Gastroesophageal sphincter (tissue), 4 donors: Measurements from ENCODE around the gene TTLL7. TPM values are rescaled to one million over a fixed set of nuclear protein-coding genes. Genes with fewer than 3 reads are reported as not detected.

Experiments
- ATAC-seq: fragments of 150-250 bp; one replicate; pipeline ENCODE4 v1.9.1; 2016; ENCODE audit warnings: mild to moderate bottlenecking, moderate library complexity
- H3K27ac ChIP-seq, 4 donors: fragments of 200-600 bp; sonication (generic) in 3 of 4; 1 replicate in 3 of 4; 2 replicates in 1 of 4; pipeline ENCODE4 v1.5.1; 2016 to 2019
- H3K27me3 ChIP-seq: fragments of 200-600 bp; sonication (generic); one replicate; pipeline ENCODE4 v1.5.1; 2019
- H3K36me3 ChIP-seq, 2 donors: fragments of 200-600 bp; sonication (generic); one replicate each; pipeline ENCODE4 v1.5.1; 2019; ENCODE audit warnings: control low read depth in 1 of 2
- H3K4me1 ChIP-seq, 3 donors: fragments of 200-600 bp; sonication (generic); 1 replicate in 2 of 3; 2 replicates in 1 of 3; pipeline ENCODE4 v1.5.1; 2016 to 2019; ENCODE audit warnings: control low read depth in 2 of 3
- H3K4me3 ChIP-seq, 2 donors: fragments of 200-600 bp; sonication (generic); one replicate each; pipeline ENCODE4 v1.5.1; 2019; ENCODE audit warnings: mild to moderate bottlenecking in 1 of 2, moderate library complexity in 1 of 2
- H3K9me3 ChIP-seq, 3 donors: fragments of 200-600 bp; sonication (generic); one replicate each; pipeline ENCODE4 v1.5.1; 2017 to 2019; ENCODE audit warnings: control low read depth in 2 of 3
- EP300 ChIP-seq: sonication (generic); formaldehyde crosslinking; IDR thresholded peaks from one replicate; pipeline ENCODE4 v1.6.1; 2017; ENCODE audit warnings: antibody characterized with exemption, mild to moderate bottlenecking
- POLR2A ChIP-seq, 2 donors: fragments of 450-650 bp; IDR thresholded peaks; one replicate each; pipeline ENCODE4 v1.6.1; 2017; ENCODE audit warnings: antibody characterized with exemption in 2 of 2, mild to moderate bottlenecking in 2 of 2, moderate library complexity in 1 of 2
- POLR2AphosphoS5 ChIP-seq: sonication (generic); formaldehyde crosslinking; IDR thresholded peaks from one replicate; pipeline ENCODE4 v1.6.1; 2017; ENCODE audit warnings: antibody characterized with exemption
- WGBS, 2 donors: methylation state at CpG; one replicate each; pipeline ENCODE4 v1.1.5; 2018; ENCODE audit warnings: low coverage in 1 of 2; 5-methylcytosine and 5-hydroxymethylcytosine counted together
- total RNA-seq, 4 donors: library from RNA; depleted of rRNA; stranded (reverse); fragments of >200 nt; gene quantifications; one replicate each; pipeline ENCODE4 v1.1.0, GENCODE V29; 2016
- TF ChIP-seq, protein P1 (sequence below), 4 experiments: fragments of 200-600 bp in 2 of 4; fragments of 450-650 bp in 2 of 4; sonication (generic) in 1 of 4; IDR thresholded peaks; one replicate each; pipeline ENCODE4 v1.5.1; 2017 to 2019; ENCODE audit warnings: antibody characterized with exemption in 4 of 4, mild to moderate bottlenecking in 2 of 4, moderate library complexity in 2 of 4

TTLL7 gene
- total RNA-seq, 4 donors from 2014 or later = 41.7 to 125 (median 57.0) TPM

DNA sequence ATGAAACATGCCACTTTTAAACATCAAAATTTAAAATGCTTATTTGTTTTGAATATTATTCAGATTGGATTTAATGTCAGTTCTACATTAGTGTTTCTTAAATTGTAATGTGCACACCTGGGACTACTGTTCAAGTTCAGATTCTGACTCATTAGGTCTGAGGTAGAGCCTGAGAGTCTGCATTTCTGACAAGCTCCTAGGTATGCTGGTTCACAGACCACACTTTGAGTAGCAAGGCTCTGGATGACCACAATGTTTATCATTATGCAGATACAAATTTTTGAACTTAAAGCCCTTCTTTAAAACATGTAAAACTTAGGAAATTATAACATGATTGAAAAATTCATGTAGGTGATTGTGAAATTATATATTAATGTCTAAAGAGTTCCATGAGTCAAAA is 40.2 kb downstream of the TTLL7 start:
- no peaks in the 10 kb centered on the region for H3K9me3 ChIP-seq
- no peak overlapping the region for H3K27ac ChIP-seq
- H3K4me1 ChIP-seq = peaks cover 0 to 44% (median 3%) of the 10 kb centered on the region in 3 donors
- no peaks in the 10 kb centered on the region for H3K27me3 ChIP-seq
- no peak overlapping the region for H3K4me3 ChIP-seq
- TF ChIP-seq, protein P1, sequence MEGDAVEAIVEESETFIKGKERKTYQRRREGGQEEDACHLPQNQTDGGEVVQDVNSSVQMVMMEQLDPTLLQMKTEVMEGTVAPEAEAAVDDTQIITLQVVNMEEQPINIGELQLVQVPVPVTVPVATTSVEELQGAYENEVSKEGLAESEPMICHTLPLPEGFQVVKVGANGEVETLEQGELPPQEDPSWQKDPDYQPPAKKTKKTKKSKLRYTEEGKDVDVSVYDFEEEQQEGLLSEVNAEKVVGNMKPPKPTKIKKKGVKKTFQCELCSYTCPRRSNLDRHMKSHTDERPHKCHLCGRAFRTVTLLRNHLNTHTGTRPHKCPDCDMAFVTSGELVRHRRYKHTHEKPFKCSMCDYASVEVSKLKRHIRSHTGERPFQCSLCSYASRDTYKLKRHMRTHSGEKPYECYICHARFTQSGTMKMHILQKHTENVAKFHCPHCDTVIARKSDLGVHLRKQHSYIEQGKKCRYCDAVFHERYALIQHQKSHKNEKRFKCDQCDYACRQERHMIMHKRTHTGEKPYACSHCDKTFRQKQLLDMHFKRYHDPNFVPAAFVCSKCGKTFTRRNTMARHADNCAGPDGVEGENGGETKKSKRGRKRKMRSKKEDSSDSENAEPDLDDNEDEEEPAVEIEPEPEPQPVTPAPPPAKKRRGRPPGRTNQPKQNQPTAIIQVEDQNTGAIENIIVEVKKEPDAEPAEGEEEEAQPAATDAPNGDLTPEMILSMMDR (IDR thresholded peaks at IDR 0.05) = no peak
- TF ChIP-seq POLR2AphosphoS5 (no peak), POLR2A (IDR thresholded peaks at IDR 0.05) (no peak), EP300 (no peak)
- no peak for ATAC-seq
- H3K36me3 ChIP-seq = no peaks in the 10 kb centered on the region

- Histone ChIP-seq H3K9me3 (no peaks in the 10 kb centered on the region), H3K4me1 (peaks cover 0 to 10% (median 0%) of the 10 kb centered on the region in 3 donors), H3K4me3 (no peak overlapping the region), H3K27me3 (no peaks in the 10 kb centered on the region), H3K36me3 (no peaks in the 10 kb centered on the region), H3K27ac (no peak overlapping the region)
- no peak for TF ChIP-seq POLR2A (IDR thresholded peaks at IDR 0.05)
- no peak for TF ChIP-seq EP300
- TF ChIP-seq POLR2AphosphoS5 = no peak
- TF ChIP-seq, protein P1 (IDR thresholded peaks at IDR 0.05) = no peak
- no peak for ATAC-seq
- 86 to 95% methylated on average over 2 to 3 of the region's 3 CpGs for WGBS, 2 donors
Measured at GRCh38 chr1:83954166-83954823, 44.6 kb downstream of the TTLL7 start.

DNA sequence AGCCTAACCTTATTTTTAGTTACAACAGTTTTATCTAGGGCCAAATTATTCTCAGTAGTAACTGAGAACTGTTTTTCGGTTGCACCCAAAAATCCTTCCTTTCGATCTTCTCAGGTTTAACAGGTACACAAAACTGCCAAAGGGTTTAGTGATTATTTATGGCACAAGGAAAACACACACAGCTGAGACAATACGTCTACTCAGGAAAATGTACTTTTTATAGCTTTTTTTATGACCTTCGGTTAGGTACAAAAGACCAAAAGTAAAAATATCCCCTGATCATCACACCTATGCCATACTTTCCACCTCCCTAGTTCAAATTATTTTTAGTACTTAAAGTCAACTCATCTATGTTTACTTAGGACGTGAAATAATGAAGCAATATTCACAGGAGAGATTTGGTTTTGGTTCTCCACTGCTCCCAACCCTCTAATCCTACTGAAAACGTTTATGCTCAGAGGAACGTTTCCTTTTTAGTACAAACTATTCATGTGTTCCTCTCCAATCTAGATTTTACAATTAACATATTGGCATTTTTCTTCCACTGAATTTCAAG is 48.7 kb downstream of the TTLL7 start:
- Histone ChIP-seq H3K4me1 (peaks cover 0 to 8% (median 0%) of the 10 kb centered on the region in 3 donors), H3K9me3 (no peaks in the 10 kb centered on the region), H3K27ac (peak overlapping the region in 3 of 4 donors; percentile 6 to 73 (median 50)), H3K4me3 (peak overlapping the region in 1 of 2 donors; percentile 17), H3K27me3 (no peaks in the 10 kb centered on the region), H3K36me3 (no peaks in the 10 kb centered on the region)
- 41 to 43% methylated on average over 6 to 7 of the region's 7 CpGs for WGBS, 2 donors
- ATAC-seq = no peak
- TF ChIP-seq, protein P1 (IDR thresholded peaks at IDR 0.05) = no peak
- TF ChIP-seq EP300 (no peak), POLR2AphosphoS5 (no peak), POLR2A (IDR thresholded peaks at IDR 0.05) (no peak)

GRCh38 chr1:83942914-83943313 is 56.0 kb downstream of the TTLL7 start:
- no peak for ATAC-seq
- no peak overlapping the region for H3K4me3 ChIP-seq
- H3K27me3 ChIP-seq = no peaks in the 10 kb centered on the region
- no peaks in the 10 kb centered on the region for H3K9me3 ChIP-seq
- no peak overlapping the region for H3K27ac ChIP-seq
- H3K4me1 ChIP-seq = no peaks in the 10 kb centered on the region
- no peaks in the 10 kb centered on the region for H3K36me3 ChIP-seq
- 69 to 90% methylated on average over 2 to 3 of the region's 3 CpGs for WGBS, 2 donors
- no peak for TF ChIP-seq EP300
- no peak for TF ChIP-seq POLR2AphosphoS5
- no peak for TF ChIP-seq POLR2A (IDR thresholded peaks at IDR 0.05)
- TF ChIP-seq, protein P1 (IDR thresholded peaks at IDR 0.05) = peak in 1 of 4 experiments; percentile 10

GRCh38 chr1:83934550-83934949 is 64.4 kb downstream of the TTLL7 start:
- H3K27ac ChIP-seq = no peak overlapping the region
- H3K4me3 ChIP-seq = no peak overlapping the region
- no peak for ATAC-seq
- TF ChIP-seq EP300 (no peak), POLR2AphosphoS5 (no peak), POLR2A (IDR thresholded peaks at IDR 0.05) (no peak)
- H3K27me3 ChIP-seq = no peaks in the 10 kb centered on the region
- no peaks in the 10 kb centered on the region for H3K9me3 ChIP-seq
- H3K36me3 ChIP-seq = peaks cover 0 to 22% of the 10 kb centered on the region in 2 donors
- peaks cover 0 to 6% (median 0%) of the 10 kb centered on the region in 3 donors for H3K4me1 ChIP-seq
